ENCODE data around the gene MACROH2A1.

The MACROH2A1 gene

GRCh38 chr5:135329066-135329912, 69.7 kb downstream of the MACROH2A1 start:
- Mint-ChIP-seq H3K9me3 (no peaks in the 10 kb centered on the region), H3K27ac (no peak overlapping the region)

GRCh38 chr5:135328128-135328687, 70.8 kb downstream of the MACROH2A1 start:
- Mint-ChIP-seq H3K4me3 (no peak overlapping the region), H3K9me3 (no peaks in the 10 kb centered on the region), H3K4me1 (ENCODE audit: low read depth) (peaks cover 18% of the 10 kb centered on the region), H3K27me3 (no peaks in the 10 kb centered on the region), H3K36me3 (ENCODE audit: low read depth) (peaks cover 55% of the 10 kb centered on the region), H3K27ac (no peak overlapping the region)
- intact Hi-C loops (cut with micrococcal nuclease): no loop called here

More at GRCh38 chr5:135329066-135329912, 69.7 kb downstream of the MACROH2A1 start:
- Mint-ChIP-seq H3K4me1 (ENCODE audit: low read depth) (peaks cover 18% of the 10 kb centered on the region), H3K36me3 (ENCODE audit: low read depth) (peaks cover 66% of the 10 kb centered on the region), H3K27me3 (no peaks in the 10 kb centered on the region), H3K4me3 (no peak overlapping the region)
- intact Hi-C loops (cut with micrococcal nuclease): no loop called here

- Mint-ChIP-seq H3K4me3 (no peak overlapping the region), H3K27ac (no peak overlapping the region), H3K27me3 (no peaks in the 10 kb centered on the region), H3K9me3 (no peaks in the 10 kb centered on the region), H3K4me1 (ENCODE audit: low read depth) (peaks cover 18% of the 10 kb centered on the region), H3K36me3 (ENCODE audit: low read depth) (peaks cover 49% of the 10 kb centered on the region)
- intact Hi-C loops (cut with micrococcal nuclease): no loop called here
These were observed 71.5 kb downstream of the MACROH2A1 start for GRCh38 chr5:135327429-135328127.

GRCh38 chr5:135326296-135327254, 72.5 kb downstream of the MACROH2A1 start:
- Mint-ChIP-seq H3K27ac (no peak overlapping the region), H3K9me3 (no peaks in the 10 kb centered on the region), H3K4me3 (no peak overlapping the region), H3K27me3 (no peaks in the 10 kb centered on the region), H3K4me1 (ENCODE audit: low read depth) (peaks cover 9% of the 10 kb centered on the region), H3K36me3 (ENCODE audit: low read depth) (peaks cover 39% of the 10 kb centered on the region)
- intact Hi-C loops (cut with micrococcal nuclease): no loop called here

- Mint-ChIP-seq H3K36me3 (ENCODE audit: low read depth) (peaks cover 24% of the 10 kb centered on the region), H3K27ac (no peak overlapping the region), H3K4me3 (no peak overlapping the region), H3K9me3 (no peaks in the 10 kb centered on the region), H3K27me3 (no peaks in the 10 kb centered on the region), H3K4me1 (ENCODE audit: low read depth) (no peaks in the 10 kb centered on the region)
- intact Hi-C loops (cut with micrococcal nuclease): no loop called here
These were observed 74.0 kb downstream of the MACROH2A1 start for GRCh38 chr5:135324897-135325650.

- Mint-ChIP-seq H3K36me3 (ENCODE audit: low read depth) (peaks cover 14% of the 10 kb centered on the region), H3K4me3 (no peak overlapping the region), H3K27ac (no peak overlapping the region), H3K4me1 (ENCODE audit: low read depth) (no peaks in the 10 kb centered on the region), H3K27me3 (no peaks in the 10 kb centered on the region), H3K9me3 (no peaks in the 10 kb centered on the region)
- intact Hi-C loops (cut with micrococcal nuclease): no loop called here
These were observed 74.9 kb downstream of the MACROH2A1 start for GRCh38 chr5:135324160-135324559.

GRCh38 chr5:135323701-135324132, 75.3 kb downstream of the MACROH2A1 start:
- Mint-ChIP-seq H3K27ac (no peak overlapping the region), H3K4me3 (no peak overlapping the region), H3K4me1 (ENCODE audit: low read depth) (no peaks in the 10 kb centered on the region), H3K36me3 (ENCODE audit: low read depth) (peaks cover 13% of the 10 kb centered on the region), H3K27me3 (no peaks in the 10 kb centered on the region), H3K9me3 (no peaks in the 10 kb centered on the region)
- intact Hi-C loops (cut with micrococcal nuclease): no loop called here

GRCh38 chr5:135323227-135323626, 75.8 kb downstream of the MACROH2A1 start:
- Mint-ChIP-seq H3K27ac (no peak overlapping the region), H3K9me3 (no peaks in the 10 kb centered on the region), H3K27me3 (no peaks in the 10 kb centered on the region), H3K4me1 (ENCODE audit: low read depth) (no peaks in the 10 kb centered on the region), H3K36me3 (ENCODE audit: low read depth) (peaks cover 13% of the 10 kb centered on the region), H3K4me3 (no peak overlapping the region)
- intact Hi-C loops (cut with micrococcal nuclease): no loop called here

- Mint-ChIP-seq H3K36me3 (ENCODE audit: low read depth) (peaks cover 13% of the 10 kb centered on the region), H3K4me1 (ENCODE audit: low read depth) (no peaks in the 10 kb centered on the region), H3K27ac (no peak overlapping the region), H3K27me3 (no peaks in the 10 kb centered on the region), H3K4me3 (no peak overlapping the region), H3K9me3 (no peaks in the 10 kb centered on the region)
- intact Hi-C loops (cut with micrococcal nuclease): no loop called here
These were observed 76.3 kb downstream of the MACROH2A1 start for GRCh38 chr5:135322744-135323143.

GRCh38 chr5:135322271-135322670, 76.8 kb downstream of the MACROH2A1 start:
- no peaks in the 10 kb centered on the region for H3K27me3 Mint-ChIP-seq

GRCh38 chr5:135320718-135321484, 78.1 kb downstream of the MACROH2A1 start:
- no peak overlapping the region for H3K27ac Mint-ChIP-seq
- no peaks in the 10 kb centered on the region for H3K4me1 Mint-ChIP-seq (ENCODE audit: low read depth)
- no peaks in the 10 kb centered on the region for H3K27me3 Mint-ChIP-seq
- intact Hi-C loops (cut with micrococcal nuclease): no loop called here
- no peaks in the 10 kb centered on the region for H3K36me3 Mint-ChIP-seq (ENCODE audit: low read depth)
- H3K4me3 Mint-ChIP-seq: no peak overlapping the region
- H3K9me3 Mint-ChIP-seq: no peaks in the 10 kb centered on the region

More at GRCh38 chr5:135322271-135322670, 76.8 kb downstream of the MACROH2A1 start:
- Mint-ChIP-seq H3K27ac (no peak overlapping the region), H3K36me3 (ENCODE audit: low read depth) (peaks cover 9% of the 10 kb centered on the region), H3K4me3 (no peak overlapping the region), H3K9me3 (no peaks in the 10 kb centered on the region), H3K4me1 (ENCODE audit: low read depth) (no peaks in the 10 kb centered on the region)
- intact Hi-C loops (cut with micrococcal nuclease): no loop called here

- no peak overlapping the region for H3K4me3 Mint-ChIP-seq
- no peaks in the 10 kb centered on the region for H3K36me3 Mint-ChIP-seq (ENCODE audit: low read depth)
- H3K27ac Mint-ChIP-seq: no peak overlapping the region
- no peaks in the 10 kb centered on the region for H3K9me3 Mint-ChIP-seq
- no peaks in the 10 kb centered on the region for H3K4me1 Mint-ChIP-seq (ENCODE audit: low read depth)
- H3K27me3 Mint-ChIP-seq: no peaks in the 10 kb centered on the region
- intact Hi-C loops (cut with micrococcal nuclease): no loop called here
These were observed 79.0 kb downstream of the MACROH2A1 start for GRCh38 chr5:135319928-135320606.
